Adrenal gland (tissue), 5 donors: Measurements from ENCODE around the gene HAGH.

Source experiments
- CTCF ChIP-seq, 6 experiments: fragments of 450-650 bp in 4 of 6; fragments of 200-600 bp in 2 of 6; sonication (generic) in 1 of 6; IDR thresholded peaks; 1 replicate in 5 of 6; 2 replicates in 1 of 6; pipeline versions ENCODE4 v1.5.1 to v1.8.0; 2016 to 2021; ENCODE audit warnings: antibody characterized with exemption in 6 of 6, mild to moderate bottlenecking in 2 of 6, moderate library complexity in 1 of 6
- POLR2A ChIP-seq, 2 donors: fragments of 450-650 bp; IDR thresholded peaks; one replicate each; pipeline ENCODE4 v1.6.1; 2017; ENCODE audit warnings: antibody characterized with exemption in 2 of 2, mild to moderate bottlenecking in 2 of 2, moderate library complexity in 1 of 2
- donor health status: DM: no; HTN: no; CAD: no.

- TF ChIP-seq CTCF (IDR thresholded peaks at IDR 0.05) = no peak
- TF ChIP-seq POLR2A (IDR thresholded peaks at IDR 0.05) = no peak
These were observed 61.7 kb downstream of the HAGH start for GRCh38 chr16:1764971-1765370.
